Measurements from ENCODE around the gene FGFBP2.

Gene FGFBP2

DNA sequence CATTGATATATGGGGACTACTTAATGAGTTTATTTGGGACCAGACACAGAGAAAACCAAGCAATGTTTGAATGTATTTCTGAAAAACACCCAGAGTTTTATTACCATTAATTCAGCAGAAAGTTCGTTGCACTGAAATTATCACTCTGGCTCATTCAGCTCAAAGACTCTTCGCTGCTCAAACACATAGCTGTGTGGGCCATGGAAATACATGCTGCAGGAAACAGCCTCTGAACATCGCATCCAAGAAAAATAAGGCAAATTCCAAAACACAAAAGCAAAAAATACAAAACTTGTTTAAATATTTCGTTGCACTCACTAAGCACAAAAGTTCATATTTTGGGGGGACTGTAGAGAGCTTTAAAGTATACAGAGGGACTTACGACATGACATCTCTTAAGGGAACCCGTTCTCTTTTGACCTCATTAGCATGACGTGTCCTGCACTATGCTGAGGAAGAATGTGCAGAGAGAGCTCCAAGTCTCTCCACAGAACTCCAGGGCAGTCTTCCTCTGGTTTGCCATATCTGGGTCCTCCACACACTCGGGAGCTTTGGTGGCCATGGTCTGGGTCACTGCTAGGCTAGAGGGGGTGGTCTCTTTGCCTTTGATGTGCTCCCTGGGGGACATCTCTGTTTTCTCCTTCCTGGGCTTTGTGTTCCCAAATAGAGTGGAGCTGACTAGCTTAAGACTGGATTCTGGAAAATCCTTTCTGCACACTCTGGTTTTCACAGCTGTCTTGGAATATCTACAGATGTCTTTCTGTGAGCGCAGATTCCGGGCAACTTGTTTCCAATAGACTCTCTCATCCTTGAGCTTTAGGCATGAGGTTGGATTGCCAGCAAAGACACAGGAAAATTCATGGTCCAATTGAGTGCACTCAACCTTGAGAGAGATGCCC is 27.2 kb downstream of the FGFBP2 start:
- in situ Hi-C loops (cut with HindIII; ENCODE audit: low sequenced_read_pairs) = no loop called here
- H3K4me3 ChIP-seq (ENCODE audit: low read depth, low read length) = no peak overlapping the region
- no peak for DNase-seq (ENCODE audit: low read depth)
- TF ChIP-seq, protein P1, sequence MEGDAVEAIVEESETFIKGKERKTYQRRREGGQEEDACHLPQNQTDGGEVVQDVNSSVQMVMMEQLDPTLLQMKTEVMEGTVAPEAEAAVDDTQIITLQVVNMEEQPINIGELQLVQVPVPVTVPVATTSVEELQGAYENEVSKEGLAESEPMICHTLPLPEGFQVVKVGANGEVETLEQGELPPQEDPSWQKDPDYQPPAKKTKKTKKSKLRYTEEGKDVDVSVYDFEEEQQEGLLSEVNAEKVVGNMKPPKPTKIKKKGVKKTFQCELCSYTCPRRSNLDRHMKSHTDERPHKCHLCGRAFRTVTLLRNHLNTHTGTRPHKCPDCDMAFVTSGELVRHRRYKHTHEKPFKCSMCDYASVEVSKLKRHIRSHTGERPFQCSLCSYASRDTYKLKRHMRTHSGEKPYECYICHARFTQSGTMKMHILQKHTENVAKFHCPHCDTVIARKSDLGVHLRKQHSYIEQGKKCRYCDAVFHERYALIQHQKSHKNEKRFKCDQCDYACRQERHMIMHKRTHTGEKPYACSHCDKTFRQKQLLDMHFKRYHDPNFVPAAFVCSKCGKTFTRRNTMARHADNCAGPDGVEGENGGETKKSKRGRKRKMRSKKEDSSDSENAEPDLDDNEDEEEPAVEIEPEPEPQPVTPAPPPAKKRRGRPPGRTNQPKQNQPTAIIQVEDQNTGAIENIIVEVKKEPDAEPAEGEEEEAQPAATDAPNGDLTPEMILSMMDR (IDR thresholded peaks at IDR 0.05; ENCODE audit: low read depth, low read length, missing control alignments) = no peak

DNA sequence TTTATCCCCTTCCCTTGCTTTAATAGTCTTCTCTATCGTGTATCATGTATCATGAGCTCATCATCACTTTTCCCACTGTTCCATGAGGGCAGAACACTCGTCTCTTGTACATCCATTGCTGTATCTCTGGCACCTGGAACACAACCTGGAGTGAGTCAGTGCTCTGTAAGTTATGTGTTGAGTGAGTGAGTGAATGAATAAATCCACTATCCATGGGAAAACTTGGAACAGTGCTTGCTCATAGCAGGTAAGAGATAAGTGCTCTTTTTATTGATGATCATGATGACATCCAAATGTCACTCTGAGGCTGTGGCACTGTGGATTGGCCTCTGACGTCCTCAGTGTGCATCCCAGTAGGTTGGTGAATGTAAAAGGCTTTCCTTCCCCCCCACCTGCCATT is 28.7 kb downstream of the FGFBP2 start:
- no peak overlapping the region for H3K4me3 ChIP-seq (ENCODE audit: low read depth, low read length)
- TF ChIP-seq, protein P1 (IDR thresholded peaks at IDR 0.05; ENCODE audit: low read depth, low read length, missing control alignments) = no peak
- in situ Hi-C loops (cut with HindIII; ENCODE audit: low sequenced_read_pairs) = no loop called here
- DNase-seq (ENCODE audit: low read depth) = no peak

DNA sequence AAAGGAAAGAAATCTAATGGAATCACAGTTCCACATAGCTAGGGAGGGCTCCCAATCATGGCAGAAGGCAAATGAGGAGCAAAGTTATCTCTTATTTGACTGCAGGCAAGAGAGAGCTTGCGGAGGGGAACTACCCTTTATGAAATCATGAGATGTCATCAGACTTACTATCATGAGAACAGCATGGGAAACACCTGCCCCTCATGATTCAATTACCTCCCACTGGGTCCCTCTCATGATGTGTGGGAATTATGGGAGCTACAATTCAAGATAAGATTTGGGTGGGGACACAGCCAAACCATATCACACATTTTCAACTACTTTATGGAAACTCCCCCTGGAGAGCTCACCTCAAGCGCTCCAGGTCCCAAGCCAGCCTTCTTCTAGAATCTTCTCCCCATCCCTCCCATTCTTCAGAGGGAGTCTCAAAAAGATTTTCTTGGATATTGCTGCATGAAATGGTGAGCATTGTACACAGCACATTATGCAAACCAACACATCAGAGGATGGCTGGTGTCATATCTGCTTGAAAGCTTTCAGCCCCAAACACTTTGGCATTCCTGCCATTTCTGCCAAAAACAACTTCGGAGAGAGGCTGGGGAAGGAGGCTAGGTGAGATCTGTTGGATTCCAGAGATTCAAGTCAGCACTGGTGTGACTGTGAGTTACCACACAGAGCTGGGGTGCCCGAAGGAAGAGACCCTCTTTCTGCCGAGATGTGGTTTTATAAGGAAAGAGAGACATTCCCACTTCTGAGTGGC is 31.3 kb downstream of the FGFBP2 start:
- TF ChIP-seq, protein P1 (IDR thresholded peaks at IDR 0.05; ENCODE audit: low read depth, low read length, missing control alignments) = no peak
- DNase-seq (ENCODE audit: low read depth) = no peak
- in situ Hi-C loops (cut with HindIII; ENCODE audit: low sequenced_read_pairs) = no loop called here
- no peak overlapping the region for H3K4me3 ChIP-seq (ENCODE audit: low read depth, low read length)

DNA sequence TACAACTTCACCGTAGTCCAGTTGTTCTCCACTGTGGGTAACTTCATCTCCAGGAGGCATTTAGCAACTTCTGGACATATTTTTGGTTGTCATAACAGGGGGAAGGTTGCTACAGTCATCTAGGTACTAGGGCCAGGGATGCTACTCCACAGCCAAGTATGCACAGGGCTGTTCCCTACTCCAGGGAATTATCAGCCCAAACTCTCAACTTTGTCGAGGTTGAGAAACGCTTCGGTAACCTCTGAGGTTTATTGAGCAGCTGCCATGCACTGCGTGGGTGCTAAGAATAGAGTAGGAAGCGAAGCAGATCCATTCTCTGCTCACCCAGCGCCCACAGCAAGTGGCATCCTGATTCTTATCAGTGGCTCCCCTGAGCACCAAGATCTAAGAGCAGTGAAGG is 32.7 kb downstream of the FGFBP2 start:
- in situ Hi-C loops (cut with HindIII; ENCODE audit: low sequenced_read_pairs) = no loop called here

DNA sequence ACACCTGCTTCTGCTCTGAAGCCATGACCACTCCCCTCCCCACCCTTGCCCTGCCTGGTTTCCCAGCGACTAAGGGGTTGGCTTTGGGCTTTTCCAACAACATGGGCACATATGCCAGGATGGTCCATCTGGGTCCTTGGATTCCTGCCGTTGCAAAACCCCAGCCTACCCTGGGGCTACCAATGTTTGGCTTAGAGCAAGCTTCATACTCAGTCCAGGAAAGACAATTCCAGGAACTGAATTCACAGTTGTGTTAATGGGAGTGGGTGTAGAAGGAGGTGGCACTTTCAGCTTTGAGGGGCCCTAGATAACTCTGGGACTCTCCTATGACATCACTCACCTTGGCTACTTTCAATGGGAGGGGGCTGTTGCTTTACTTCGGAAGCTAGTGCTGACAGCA is 33.4 kb downstream of the FGFBP2 start:
- no peak for DNase-seq (ENCODE audit: low read depth)
- in situ Hi-C loops (cut with HindIII; ENCODE audit: low sequenced_read_pairs) = no loop called here
- H3K4me3 ChIP-seq (ENCODE audit: low read depth, low read length) = no peak overlapping the region
- TF ChIP-seq, protein P1 (IDR thresholded peaks at IDR 0.05; ENCODE audit: low read depth, low read length, missing control alignments) = no peak

More for the DNA sequence above, 32.7 kb downstream of the FGFBP2 start:
- TF ChIP-seq, protein P1 (IDR thresholded peaks at IDR 0.05; ENCODE audit: low read depth, low read length, missing control alignments) = no peak
- H3K4me3 ChIP-seq (ENCODE audit: low read depth, low read length) = no peak overlapping the region
- no peak for DNase-seq (ENCODE audit: low read depth)

DNA sequence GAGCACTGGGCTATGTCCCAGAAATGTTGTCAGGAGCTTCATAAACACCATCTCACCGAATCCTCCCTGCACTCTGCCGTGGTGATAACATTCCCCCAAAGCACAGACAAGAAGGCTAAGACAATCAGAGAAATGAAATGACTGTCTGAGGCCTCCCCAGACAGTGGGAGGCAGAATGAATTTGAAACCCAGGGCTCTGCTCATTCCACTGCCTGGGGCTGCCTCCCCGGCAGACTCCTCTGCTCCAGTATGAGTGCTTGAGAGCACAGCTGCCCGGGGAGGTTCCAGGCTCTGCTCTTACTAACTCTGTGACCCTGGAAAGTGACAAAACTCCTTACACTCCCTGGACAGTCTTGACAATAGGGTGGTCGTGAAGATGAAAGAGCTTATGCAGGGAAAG is 34.1 kb downstream of the FGFBP2 start:
- in situ Hi-C loops (cut with HindIII; ENCODE audit: low sequenced_read_pairs) = no loop called here
- no peak for DNase-seq (ENCODE audit: low read depth)
- TF ChIP-seq, protein P1 (IDR thresholded peaks at IDR 0.05; ENCODE audit: low read depth, low read length, missing control alignments) = no peak
- no peak overlapping the region for H3K4me3 ChIP-seq (ENCODE audit: low read depth, low read length)

All from astrocyte of the cerebellum (primary cell).